H1 (cell line): ENCODE measurements around the gene CDYL2. TPM values are rescaled to one million over a fixed set of nuclear protein-coding genes. Genes with fewer than 3 reads are reported as not detected.

Source experiments
- BCL11A ChIP-seq, 2 experiments: IDR thresholded peaks; one replicate each; pipeline ENCODE4 v1.6.1; 2011; ENCODE audit warnings: low read depth in 2 of 2, low read length in 2 of 2, mild to moderate bottlenecking in 2 of 2
- CHD2 ChIP-seq: IDR thresholded peaks from 2 replicates; pipeline ENCODE4 v1.6.1; 2012; ENCODE audit warnings: low read length, improper control_type of control experiment
- KDM1A ChIP-seq: fragments of 200-600, 300-600 bp; sonication (generic); IDR thresholded peaks from 2 replicates; pipeline ENCODE4 v1.7.1; 2016; ENCODE audit warnings: mild to moderate bottlenecking, low read length, borderline replicate concordance
- SRF ChIP-seq: IDR thresholded peaks from 2 replicates; pipeline ENCODE4 v1.6.1; 2011; ENCODE audit warnings: mild to moderate bottlenecking, low read depth, low read length, moderate library complexity
- polyA plus RNA-seq, 7 experiments: library from polyadenylated mRNA; depleted of rRNA in 3 of 7; stranded (reverse) in 5 of 7; unstranded in 2 of 7; fragments of >200 nt in 5 of 7; fragments of 200-250 nt in 2 of 7; gene quantifications; 1 replicate in 5 of 7; 2 replicates in 1 of 7; 4 replicates in 1 of 7; pipeline versions ENCODE4 v1.2.1 to v1.2.3, GENCODE V29; 2011 to 2013; ENCODE audit warnings: missing spikeins in 2 of 7, mixed read lengths in 2 of 7
- total RNA-seq: library from RNA; stranded (reverse); fragmentation: NEBNext Ultra II Directional; extraction: Animal tissue kit (Norgen Biotek cat#: 25700); gene quantifications from 2 replicates; pipeline ENCODE4 v1.2.1, GENCODE V29; 2021

CDYL2 gene
- total and polyA plus RNA-seq, 2 of the 8 experiments (the other 6 are each of a cell fraction or from before 2014, with no cell fraction given), result 0.33 to 5.3 TPM

- TF ChIP-seq SRF, result no peak
- no peak for TF ChIP-seq CHD2
- no peak for TF ChIP-seq KDM1A
- TF ChIP-seq BCL11A (IDR thresholded peaks at IDR 0.05; ENCODE audit: low read depth in 2 of 2, low read length in 2 of 2), result no peak
- TF ChIP-seq, all 59 proteins: peak for 0
Measured at GRCh38 chr16:80640316-80640715, 164.1 kb downstream of the CDYL2 start (continued).
